ENCODE data around the gene PCNA.

- no peak for TF ChIP-seq EZH2 (IDR thresholded peaks at IDR 0.05; ENCODE audit: low read length, missing control alignments)
- TF ChIP-seq CTCF (conservative IDR thresholded peaks at IDR 0.05 in 1 of 2, IDR thresholded peaks at IDR 0.05 in 1 of 2; ENCODE audit: low read depth in 1 of 2, low read length in 2 of 2), result no peak
Measured at GRCh38 chr20:5164645-5165625, 45.2 kb upstream of the PCNA start.
